ENCODE data around the gene KLRG1.

DNA sequence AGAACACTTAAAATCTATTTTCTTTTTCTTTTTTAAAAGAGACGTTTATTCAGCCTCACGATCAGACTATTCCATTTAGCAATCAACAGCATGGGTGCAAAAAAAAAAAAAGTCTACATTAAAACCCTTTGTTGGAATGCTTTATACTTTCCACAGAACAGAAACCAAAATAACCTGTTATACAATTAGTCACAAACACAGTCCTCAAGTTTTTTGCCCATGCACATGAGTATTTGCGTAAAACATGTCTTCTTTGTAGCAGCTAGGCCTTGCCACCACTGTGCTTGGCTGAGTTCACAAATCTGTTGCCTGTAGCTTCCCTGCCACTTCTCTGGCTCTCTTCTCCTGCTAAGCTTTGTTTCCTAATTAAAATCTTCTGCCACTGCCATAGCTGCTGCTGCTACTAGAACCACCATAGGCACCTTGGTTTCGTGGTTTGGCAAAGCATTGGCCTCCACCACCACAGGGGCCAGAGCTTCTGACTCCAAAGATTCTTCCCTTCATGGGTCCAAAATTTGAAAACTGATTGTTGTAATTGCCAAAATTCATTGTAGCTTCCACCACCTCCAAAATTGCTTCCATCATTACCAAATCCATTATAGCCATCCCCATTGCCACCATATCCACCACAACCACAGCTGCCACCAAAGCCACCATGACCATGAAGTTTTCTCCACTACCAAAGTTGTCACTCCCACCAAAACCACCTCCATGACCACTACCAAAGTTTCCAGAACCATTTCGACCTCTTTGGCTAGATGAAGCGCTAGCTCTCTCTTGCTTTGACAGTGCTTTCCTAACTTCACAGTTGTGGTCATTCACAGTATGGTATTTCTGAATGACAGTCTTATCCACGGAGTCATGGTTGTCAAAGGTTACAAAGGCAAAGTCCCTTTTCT lies 38.1 kb downstream of the KLRG1 start:
- TF ChIP-seq, protein P1, sequence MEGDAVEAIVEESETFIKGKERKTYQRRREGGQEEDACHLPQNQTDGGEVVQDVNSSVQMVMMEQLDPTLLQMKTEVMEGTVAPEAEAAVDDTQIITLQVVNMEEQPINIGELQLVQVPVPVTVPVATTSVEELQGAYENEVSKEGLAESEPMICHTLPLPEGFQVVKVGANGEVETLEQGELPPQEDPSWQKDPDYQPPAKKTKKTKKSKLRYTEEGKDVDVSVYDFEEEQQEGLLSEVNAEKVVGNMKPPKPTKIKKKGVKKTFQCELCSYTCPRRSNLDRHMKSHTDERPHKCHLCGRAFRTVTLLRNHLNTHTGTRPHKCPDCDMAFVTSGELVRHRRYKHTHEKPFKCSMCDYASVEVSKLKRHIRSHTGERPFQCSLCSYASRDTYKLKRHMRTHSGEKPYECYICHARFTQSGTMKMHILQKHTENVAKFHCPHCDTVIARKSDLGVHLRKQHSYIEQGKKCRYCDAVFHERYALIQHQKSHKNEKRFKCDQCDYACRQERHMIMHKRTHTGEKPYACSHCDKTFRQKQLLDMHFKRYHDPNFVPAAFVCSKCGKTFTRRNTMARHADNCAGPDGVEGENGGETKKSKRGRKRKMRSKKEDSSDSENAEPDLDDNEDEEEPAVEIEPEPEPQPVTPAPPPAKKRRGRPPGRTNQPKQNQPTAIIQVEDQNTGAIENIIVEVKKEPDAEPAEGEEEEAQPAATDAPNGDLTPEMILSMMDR (IDR thresholded peaks at IDR 0.05), result no peak
- TF ChIP-seq EP300 (IDR thresholded peaks at IDR 0.05) (no peak), POLR2A (IDR thresholded peaks at IDR 0.05) (no peak)

Data from upper lobe of left lung (tissue), 4 donors.